ENCODE data around the gene TTC7B. TPM values are rescaled to one million over a fixed set of nuclear protein-coding genes. Genes with fewer than 3 reads are reported as not detected.

The TTC7B gene
- total and polyA plus RNA-seq, 2 of the 13 experiments (the other 11 are each of a cell fraction or from before 2014, with no cell fraction given), result 1.3 to 3.2 TPM

GRCh38 chr14:90513161-90514014 lies 302.8 kb downstream of the TTC7B start (continued):
- peak; percentile 78 for TF ChIP-seq RCOR2 (CRISPR knock-in tag; IDR thresholded peaks at IDR 0.05)
- TF ChIP-seq ZBTB46 (CRISPR knock-in tag; IDR thresholded peaks at IDR 0.05; ENCODE audit: borderline replicate concordance), result no peak
- no peak for TF ChIP-seq IKZF1 (IDR thresholded peaks at IDR 0.05)
- no peak for TF ChIP-seq ZFP37 (CRISPR knock-in tag; IDR thresholded peaks at IDR 0.05; ENCODE audit: borderline replicate concordance)
- 0 out of 2 replicates have a peak, but pooled peaks have one; percentile 67 for TF ChIP-seq ZNF891 (CRISPR knock-in tag; IDR thresholded peaks at IDR 0.05)
- TF ChIP-seq MZF1 (CRISPR knock-in tag; IDR thresholded peaks at IDR 0.05; ENCODE audit: borderline replicate concordance), result no peak
- TF ChIP-seq ZFY (CRISPR knock-in tag; IDR thresholded peaks at IDR 0.05), result peak; percentile 79
- no peak for TF ChIP-seq ZNF704 (CRISPR knock-in tag; IDR thresholded peaks at IDR 0.05; ENCODE audit: borderline replicate concordance)
- TF ChIP-seq ATF2 (CRISPR knock-in tag; IDR thresholded peaks at IDR 0.05), result peak; percentile 44; the same call in 1 of the 2 replicates
- TF ChIP-seq KAT8 (CRISPR knock-in tag; IDR thresholded peaks at IDR 0.05), result peak; percentile 38; the same call in 1 of the 2 replicates
- TF ChIP-seq ZNF598 (CRISPR knock-in tag; IDR thresholded peaks at IDR 0.05; ENCODE audit: borderline replicate concordance), result no peak
- no peak for TF ChIP-seq ZNF460 (CRISPR knock-in tag; IDR thresholded peaks at IDR 0.05; ENCODE audit: borderline replicate concordance)
- TF ChIP-seq TFAP4 (IDR thresholded peaks at IDR 0.05; ENCODE audit: borderline replicate concordance, low read depth), result peak; percentile 99
- TF ChIP-seq ZNF740 (CRISPR knock-in tag; IDR thresholded peaks at IDR 0.05), result no peak
- no peak for TF ChIP-seq DNMT3B (CRISPR knock-in tag; conservative IDR thresholded peaks at IDR 0.05)
- no peak for TF ChIP-seq NFE2L2 (IDR thresholded peaks at IDR 0.05; ENCODE audit: low read length)
- peak; percentile 52; the same call in 1 of the 2 replicates for TF ChIP-seq RARA (CRISPR knock-in tag; IDR thresholded peaks at IDR 0.05)
- no peak for TF ChIP-seq ISX (CRISPR knock-in tag; conservative IDR thresholded peaks at IDR 0.05)
- peak; percentile 20; the same call in 1 of the 2 replicates for TF ChIP-seq ZMYM3 (CRISPR knock-in tag; IDR thresholded peaks at IDR 0.05)
- 0 out of 2 replicates have a peak, but pooled peaks have one; percentile 19 for TF ChIP-seq FOXK2 (IDR thresholded peaks at IDR 0.05)
- no peak for TF ChIP-seq NRL (CRISPR knock-in tag; IDR thresholded peaks at IDR 0.05; ENCODE audit: borderline replicate concordance)
- no peak for TF ChIP-seq SMAD9 (CRISPR knock-in tag; IDR thresholded peaks at IDR 0.05)
- no peak for TF ChIP-seq CENPT (CRISPR knock-in tag; IDR thresholded peaks at IDR 0.05; ENCODE audit: low read depth)
- TF ChIP-seq TCF7 (IDR thresholded peaks at IDR 0.05; ENCODE audit: low read depth), result peak; percentile 34; the same call in 1 of the 2 replicates
